NCI-H82 treated with DMSO at 0.1 percent for 48 hours (cell line): ENCODE data around the gene CDH13.
A peak's percentile ranks its signal among the peaks of the same experiment; 100 is the strongest.

Experiments used
- DNase-seq: peaks from one replicate; lab custom pipeline; 2025; ENCODE audit not compliant: unreplicated experiment; lab: John Stamatoyannopoulos, UW

Gene CDH13

DNA sequence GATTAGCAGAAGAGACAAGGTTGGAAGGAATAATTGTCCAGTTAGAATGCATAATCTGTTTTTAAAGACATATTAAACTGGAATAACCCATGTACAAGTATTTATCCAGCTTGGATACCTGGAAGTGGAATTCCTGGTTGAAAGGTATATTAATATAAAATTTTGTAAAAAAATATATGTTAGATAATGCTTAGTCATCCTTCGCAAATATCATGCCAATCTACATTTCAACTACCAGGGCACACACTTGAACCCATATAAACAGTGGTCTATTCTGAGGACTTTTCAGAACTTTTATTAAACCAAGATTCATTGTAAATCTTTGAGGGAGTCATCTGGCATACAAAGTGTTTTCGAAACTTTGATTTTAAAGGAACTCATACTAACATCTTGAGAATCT, 911.9 kb downstream of the CDH13 start:
- DNase-seq: no peak

DNA sequence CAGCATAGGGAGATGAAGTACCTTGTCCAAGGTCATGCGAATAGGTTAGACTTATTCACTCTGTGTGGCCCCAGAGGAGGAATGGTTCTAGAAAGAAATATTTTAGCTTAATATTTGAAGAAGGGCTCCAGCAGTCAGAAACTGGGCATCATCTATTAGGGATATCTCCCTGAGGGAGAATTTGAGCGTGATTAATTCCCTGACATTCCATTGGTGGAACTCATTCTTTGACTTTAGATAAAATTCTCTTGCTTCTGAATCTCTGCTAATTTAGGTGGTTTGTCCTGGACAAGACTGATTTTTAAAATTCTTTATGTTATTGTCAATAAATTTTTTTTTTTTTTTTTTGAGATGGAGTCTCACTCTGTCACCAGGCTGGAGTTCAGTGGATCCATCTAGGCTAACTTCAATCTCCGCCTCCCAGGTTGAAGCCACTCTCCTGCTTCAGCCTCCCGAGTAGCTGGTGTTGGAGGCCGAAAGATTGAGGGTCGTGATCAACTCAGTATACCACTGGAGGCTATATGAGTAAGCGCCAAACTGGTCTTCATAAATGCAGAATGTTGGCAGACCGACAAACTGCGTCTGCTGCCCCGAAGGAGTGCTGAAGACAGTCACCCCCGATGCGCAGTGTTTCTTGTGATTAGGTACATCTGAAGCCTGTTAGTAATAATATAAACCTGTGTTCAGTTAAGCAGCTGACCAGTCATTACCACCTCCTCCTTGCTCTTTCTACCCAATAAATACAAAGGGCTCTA, 913.1 kb downstream of the CDH13 start:
- no peak for DNase-seq

DNA sequence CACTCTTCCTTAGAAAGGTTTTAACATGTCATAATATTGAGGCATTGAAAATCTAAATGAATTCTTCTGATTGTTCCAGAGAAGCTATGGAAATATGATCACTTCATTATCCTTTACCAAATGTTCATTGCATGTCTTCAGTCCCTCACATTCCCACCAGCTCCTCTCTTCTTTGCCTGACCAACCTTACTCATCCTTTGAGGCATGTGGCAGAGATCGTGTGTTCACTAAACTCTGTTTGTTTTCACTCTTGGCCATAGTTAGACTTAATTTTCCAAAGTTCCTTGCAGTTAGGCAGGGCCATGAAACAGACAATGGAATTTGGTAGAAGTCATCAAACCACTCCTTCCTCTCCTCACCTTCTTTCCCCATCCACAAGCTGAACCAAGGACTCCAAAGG, 914.5 kb downstream of the CDH13 start:
- no peak for DNase-seq

DNA sequence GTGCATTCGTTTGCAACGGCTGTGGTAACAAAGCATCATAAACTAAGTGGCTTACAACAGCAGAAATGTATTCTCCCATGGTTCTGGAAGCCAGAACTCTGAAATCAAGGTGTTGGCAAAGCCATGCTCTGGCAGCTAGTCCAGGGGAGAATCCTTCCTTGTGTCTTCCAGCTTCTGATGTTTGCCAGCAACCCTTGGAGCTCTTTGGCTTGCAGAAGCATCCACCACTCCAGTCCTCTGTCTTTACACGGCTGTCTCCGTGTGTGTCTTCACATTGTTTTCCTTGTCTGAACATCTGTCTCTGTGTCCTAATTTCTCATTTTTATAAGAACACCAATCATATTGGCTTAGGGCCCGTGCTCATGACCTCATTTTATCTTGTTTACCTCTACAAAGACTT, 915.7 kb downstream of the CDH13 start:
- no peak for DNase-seq

DNA sequence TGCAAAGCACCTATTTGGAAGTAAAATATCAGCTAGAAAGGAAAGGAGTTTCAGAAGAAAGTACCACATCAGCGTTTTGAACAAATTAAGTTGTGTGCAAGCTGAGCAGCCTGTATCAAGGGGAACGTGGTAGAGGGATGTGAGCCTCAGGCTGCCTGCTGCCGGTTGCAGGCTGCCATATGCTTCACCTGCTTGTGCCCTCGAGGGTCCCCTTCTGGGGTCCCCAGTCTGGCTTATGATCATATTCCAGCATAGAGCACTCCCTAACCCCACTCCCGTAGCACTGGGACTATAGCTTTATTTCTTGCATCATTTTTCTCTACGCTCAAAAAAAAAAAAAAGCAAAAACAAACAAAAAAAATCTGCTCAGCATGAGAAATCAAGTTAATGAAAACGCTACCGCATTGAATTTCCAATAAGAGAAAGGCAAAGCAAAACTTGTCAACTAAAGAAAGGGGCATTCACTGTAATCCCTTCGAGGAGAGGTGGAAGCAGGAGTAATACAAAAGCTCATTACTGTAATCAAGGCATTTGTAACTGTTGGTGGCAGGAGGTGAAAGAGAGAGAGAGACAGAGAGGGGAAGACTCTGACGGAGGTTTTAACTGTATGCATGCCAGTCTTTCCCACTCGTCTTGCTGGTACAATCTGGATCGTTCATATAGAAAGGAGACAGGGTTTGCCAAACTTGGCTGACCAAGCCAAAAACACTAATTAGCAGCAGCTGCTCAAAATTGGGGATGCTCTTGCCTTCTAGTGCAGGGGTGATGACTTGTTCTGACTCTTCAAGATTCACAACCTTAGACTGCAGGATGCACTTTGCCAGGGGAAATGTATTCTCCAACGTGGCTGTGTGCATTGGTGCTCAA, 922.8 kb downstream of the CDH13 start:
- peak; percentile 71 for DNase-seq

DNA sequence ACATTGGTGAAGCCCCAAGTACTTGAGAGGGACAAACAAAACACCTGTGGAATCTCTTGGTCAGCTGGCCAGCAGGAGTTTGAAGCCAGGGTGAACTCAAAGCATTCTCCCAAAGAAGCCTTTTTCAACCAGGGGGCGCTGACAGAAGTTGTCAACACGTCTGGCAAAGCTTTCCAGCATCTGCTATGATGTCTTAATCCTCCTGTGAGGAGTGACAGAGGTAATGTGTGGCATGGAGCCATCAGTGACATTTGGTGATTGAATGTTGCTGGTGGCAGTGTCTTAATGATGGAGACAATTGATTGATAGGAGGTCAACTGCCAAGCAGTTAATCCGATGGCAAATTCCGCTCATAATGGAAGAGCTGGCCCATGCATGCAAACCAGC, 923.4 kb downstream of the CDH13 start:
- peak; percentile 84 for DNase-seq

DNA sequence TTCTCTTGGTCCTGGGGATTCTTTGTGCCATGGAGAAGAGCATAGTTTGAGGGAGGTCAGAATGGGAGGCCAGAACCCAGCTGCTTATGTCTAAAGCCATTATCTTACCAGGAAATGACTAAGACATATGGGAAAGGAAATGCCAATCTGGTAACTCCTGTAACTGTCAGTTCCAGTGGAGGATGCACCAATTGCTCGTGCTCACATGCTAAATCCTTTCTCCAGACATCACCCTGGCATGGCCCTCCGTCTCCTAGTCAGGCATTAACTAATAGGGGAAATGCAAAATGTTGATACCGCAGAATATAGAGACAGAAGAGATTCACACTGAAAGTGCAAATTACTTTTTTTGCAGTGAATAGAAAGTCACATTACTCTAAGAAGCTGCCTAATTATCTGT, 925.5 kb downstream of the CDH13 start:
- DNase-seq: no peak

DNA sequence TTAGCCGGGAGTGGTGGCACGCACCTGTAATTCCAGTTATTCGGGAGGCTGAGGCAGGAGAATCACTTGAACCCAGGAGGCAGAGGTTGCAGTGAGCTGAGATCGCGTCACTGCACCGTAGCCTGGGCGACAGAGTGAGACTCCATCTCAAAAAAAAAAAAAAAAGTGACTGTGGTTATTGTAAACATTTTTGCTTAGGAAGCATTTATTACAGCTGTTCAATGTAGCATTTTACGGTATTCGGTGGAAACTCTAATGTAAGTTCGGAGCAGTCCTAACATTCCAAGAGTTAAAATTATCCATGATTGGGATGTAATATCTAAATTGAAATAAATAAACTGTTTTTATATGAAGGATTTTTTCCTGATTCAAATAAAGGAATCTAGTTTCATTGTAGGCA, 926.2 kb downstream of the CDH13 start:
- no peak for DNase-seq

DNA sequence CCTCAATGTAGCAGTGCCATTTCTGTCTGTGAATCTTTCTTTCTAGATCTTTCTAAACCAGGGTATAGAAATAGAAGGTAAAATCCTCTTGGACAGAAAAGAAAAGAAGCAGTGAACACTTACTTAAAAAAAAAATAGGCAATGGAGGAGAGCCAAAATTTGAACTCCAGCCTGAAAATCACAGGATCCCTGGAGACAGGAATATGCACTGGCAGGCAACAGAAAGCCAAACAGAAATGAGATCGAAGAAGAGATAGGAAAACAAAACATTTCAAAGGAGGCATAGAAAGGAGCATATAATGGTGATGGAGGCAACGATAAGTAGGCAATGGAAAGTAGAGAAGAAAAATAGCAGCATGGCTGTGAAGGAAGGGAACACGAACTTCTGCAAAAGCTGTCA, 927.3 kb downstream of the CDH13 start:
- DNase-seq: no peak

DNA sequence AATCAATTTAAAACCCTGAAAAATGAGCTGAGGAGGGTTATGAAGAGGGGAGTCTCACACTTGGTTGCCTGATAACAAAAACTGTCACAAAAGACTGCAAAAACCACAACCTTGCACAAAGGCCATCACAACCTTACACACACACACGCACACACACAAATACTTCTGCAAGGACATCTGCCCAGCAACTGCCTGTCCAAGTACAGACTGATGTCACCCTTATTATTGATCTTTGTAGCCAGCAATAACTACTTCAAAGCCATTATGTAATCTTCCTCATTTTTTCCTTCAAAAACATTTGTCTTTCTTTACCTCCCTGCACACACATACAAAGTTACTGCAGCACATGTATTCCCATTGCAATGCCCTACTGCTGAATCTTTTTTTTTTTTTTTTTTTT, 927.8 kb downstream of the CDH13 start:
- no peak for DNase-seq

DNA sequence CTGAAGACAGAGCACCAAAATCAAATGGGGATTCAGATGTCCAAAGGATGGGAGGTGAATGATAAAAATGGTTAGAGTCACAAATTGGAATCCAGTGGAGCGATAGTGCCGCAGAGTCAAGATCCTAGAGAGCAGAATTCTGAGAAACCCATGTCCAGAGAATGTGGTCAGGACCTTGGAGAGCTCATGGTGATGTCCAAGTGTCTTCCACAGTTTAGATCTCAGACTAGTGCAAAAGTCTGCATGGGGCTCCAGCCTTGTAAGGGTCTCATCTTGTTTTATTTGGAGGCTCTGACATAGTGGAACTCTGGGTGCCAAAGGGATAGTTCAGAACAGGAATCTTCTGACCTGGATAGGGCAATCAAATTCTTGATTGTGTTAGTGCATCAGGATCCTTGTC, 935.1 kb downstream of the CDH13 start:
- no peak for DNase-seq

DNA sequence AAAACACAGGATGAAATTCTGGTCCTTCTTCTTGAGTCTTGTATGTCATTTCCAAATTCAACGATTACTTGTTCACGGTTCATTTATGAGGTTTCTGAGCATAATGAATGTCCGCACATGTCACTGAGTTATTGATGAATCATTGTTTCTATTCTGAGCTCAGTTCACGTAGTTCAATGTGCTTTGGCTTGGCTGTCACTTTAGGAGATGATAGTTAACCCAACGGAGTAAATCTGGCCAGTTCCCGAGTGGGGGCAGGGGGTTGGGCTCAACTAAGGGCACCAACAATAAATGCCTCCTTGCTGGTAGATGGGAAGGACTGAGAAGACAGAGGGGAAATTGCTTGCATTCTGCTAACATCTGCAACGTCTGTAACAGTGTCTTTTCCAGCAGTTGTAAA, 941.6 kb downstream of the CDH13 start:
- DNase-seq: no peak

DNA sequence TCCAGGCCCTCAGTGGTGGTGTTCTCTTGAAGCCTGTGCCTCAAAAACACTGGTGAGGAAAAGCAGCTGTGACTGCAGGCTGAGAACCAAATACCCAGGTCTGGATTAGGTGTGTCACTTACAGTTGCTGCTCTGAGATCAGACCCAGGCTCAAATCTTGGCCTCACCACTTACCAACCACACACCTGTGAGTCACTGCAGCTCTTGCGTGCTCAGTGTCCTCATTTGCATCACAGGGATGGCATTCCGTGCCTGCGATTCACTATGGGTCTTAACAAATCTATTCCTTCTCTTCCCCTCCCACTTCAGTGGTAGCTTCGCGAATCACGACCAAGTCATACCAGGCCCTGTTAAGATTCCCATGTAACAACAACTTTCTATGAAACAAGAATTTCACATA, 947.6 kb downstream of the CDH13 start:
- DNase-seq: no peak

DNA sequence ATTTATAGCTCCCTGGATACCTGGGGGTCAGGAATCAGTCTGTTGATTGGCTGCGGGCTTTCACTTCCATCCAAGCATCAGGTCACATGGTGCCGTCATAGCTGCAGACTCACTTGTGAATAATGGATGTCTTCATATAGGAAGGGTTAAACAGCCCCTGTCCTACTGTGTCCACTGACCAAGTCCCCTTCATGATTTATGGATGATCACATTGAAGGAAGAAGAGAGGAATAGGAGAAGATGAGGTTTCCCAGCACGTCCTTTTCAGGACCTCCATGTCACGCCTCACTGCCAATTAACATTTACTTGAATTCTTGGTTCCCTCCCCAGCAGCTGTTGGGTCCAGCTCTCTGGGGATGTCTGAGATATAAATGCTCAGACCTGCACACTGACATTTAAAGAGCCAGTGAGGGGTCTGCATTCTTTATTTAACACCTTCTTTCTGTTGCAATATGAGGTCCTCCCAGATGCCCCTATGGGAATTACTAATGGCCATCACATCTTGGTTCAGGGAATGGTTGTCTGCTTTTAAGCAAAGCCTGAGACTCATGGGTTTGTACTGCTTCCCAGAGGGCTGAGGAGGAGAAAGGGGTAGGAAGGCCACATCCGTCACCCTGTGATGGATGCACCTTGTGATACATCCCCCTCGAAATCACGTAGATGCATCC, 950.4 kb downstream of the CDH13 start:
- no peak for DNase-seq

DNA sequence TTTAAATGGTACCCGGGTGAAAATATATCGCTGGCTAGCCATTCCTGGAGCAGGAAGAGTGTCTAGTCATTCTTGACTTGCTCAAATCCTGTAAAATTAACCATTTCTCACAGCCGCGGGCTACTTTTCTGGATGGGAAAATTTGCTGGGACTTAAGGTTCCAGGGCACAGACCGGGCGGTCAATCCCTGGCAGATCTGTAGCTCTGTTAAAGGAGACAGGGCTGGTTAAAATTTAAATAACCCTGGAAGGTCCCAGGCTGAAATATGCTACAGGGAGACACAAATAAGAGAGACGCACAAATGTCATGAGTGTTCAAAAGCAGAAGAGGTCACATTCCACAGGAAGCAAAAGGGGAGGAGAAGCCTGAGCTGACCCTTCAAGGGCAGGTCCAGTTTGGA, 951.4 kb downstream of the CDH13 start:
- no peak for DNase-seq

DNA sequence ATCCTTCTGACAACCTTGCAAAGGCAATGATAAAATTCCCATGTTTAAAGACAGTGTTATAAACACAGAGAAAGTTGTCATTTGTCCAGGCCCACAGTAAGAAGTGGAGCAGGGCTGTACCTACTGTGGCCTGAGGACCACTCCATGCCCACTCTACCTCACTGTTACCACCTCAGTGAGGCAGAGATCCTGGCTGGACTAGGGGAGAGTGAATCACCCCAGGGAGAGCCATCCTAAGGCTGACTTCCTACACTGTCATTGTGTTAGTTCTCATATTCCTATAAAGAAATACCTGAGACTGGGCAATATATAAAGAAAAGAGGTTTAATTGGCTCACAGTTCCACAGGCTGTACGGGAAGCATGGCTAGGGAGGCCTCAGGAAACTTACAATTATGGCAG, 952.3 kb downstream of the CDH13 start:
- no peak for DNase-seq

DNA sequence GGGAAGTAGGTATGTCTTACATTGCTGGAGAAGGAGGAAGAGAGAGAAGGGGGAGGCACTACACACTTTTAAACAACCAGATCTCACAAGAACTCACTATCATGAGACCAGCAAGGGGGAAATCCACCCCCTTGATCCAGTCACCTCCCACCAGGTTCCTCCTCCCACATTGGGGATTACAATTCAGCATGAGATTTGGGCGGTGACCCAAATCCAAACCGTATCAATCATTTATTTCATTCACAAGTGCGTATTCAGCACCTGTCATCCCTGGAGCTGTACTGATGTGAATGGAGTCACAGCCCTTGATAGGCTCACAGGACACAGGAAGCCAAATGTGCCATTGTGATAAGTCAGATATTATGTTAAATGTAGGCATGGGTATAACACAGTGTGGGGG, 952.7 kb downstream of the CDH13 start:
- DNase-seq: no peak

DNA sequence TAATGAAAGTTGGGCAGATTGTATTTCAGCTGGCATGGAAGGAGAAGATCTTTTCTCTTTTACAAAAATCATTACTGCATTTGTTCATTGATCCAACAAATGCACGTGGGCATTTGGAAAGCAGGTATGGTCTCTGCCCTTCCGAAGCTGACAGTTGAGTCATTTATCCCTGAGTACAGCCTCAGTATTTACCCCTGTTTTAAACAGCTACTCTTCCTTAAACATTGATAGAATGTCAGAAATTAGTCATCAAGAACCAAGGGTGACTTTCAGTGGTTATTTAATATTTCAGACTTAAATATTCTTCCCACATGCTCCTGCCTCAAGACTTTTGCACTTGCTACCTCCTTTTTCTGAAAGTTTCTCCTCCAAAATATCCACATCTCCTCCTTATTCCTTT, 954.3 kb downstream of the CDH13 start:
- no peak for DNase-seq

DNA sequence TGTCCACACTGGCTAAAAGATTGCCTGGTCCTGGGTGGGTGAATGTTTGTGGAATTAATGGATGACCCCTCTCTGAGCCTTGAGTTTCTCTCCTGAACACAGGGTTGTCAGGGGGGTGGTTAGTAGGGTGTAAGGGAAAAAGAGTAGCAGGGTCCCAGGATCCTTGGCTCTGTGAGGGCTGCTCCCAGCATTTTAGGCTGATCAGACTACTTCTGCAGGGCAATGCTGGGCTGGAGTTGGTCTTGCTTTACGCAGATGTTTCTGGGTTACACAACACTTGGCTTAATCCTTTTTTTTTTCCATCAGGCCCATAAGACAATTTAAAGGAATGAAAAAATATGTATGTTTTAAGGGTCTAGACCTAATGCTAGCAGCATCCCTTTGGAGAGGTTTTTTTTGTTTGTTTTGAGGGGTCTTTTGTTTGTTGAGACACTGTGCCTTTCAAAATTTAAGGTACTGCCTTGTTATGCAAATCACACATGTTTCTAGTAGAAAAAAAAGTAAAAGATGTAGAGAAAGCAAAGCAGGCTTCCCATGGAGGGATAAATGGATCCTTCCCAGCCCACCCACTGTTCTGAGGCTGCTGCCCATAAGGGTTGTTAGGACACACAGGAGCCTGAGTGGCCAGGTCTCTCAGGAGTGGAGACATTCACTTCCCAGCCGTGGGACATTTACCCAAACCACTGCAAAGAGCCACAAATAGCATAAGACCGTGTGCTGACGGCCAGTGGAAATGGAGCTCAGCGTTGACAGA, 955.4 kb downstream of the CDH13 start:
- DNase-seq: no peak

DNA sequence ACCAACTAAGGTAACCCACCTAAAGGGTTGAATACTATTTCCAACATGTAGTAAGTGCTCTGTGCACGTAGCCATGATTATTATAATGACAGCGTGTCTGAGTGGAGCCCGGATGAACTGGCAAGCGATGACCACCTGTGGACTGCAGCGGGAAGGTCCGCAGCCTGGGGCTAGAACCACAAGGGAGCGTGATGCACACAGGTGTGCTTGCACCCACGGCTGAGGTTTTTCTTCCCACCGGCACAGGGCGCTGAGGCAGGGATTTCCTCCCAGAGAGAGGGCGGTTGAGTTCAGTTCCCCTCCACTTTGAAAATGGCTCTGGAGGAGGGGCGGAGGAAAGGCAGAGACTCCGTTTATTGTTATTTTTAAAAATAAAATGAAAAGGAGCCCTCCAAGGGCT, 959.3 kb downstream of the CDH13 start:
- DNase-seq: no peak

DNA sequence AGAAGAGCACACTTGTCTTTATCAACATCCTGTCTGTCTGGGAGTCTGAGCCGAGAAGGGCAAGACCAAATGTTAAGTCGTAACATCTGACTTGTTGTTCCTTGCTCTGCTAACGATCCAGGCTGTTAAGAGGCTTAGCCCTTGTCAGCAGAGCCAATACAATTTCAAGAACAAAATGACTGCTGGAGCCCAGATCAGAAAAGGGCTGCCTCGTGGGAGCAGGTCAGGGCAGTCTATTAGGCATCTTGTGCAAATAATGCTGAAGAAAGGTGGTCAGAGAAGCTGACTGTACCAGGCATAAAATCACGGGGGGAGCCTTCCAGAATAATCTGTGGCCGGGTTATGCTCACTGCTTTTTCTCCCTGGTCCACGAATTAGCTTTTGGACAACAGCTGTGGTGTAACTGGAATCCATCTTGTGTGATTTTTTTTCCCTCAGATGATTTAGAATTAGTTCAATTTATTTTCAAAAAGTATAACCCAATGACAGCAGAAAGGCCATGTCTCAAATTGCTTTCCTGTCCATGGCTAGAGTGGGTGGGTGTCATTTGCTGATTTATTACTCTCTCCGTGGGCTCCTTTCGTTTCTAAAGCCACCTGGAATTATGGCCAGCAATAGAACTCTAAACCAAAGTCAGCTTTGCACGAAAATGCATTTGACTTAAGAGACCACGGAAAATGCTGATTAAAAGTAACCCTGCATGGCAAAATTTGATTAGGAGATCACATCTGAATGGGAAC, 959.9 kb downstream of the CDH13 start:
- peak; percentile 86 for DNase-seq
